SK-N-MC (cell line): ENCODE data around the gene SEC61A1.

ENCODE experiments used
- EZH2 ChIP-seq: fragments of 200-600 bp; sonication (generic); IDR thresholded peaks from one replicate; pipeline ENCODE4 v1.6.1; 2017; ENCODE audit warnings: antibody characterized with exemption
- POLR2AphosphoS5 ChIP-seq: IDR thresholded peaks from 2 replicates; pipeline ENCODE4 v1.6.1; 2012; ENCODE audit warnings: mild to moderate bottlenecking, low read depth, low read length, borderline replicate concordance

GRCh38 chr3:128080323-128081080 is 28.3 kb downstream of the SEC61A1 start:
- TF ChIP-seq EZH2, result no peak
- no peak for TF ChIP-seq POLR2AphosphoS5
